HepG2 (cell line): ENCODE measurements around the gene MYO15A. TPM values are rescaled to one million over a fixed set of nuclear protein-coding genes. Genes with fewer than 3 reads are reported as not detected.

Experiments used
- CAMTA2 ChIP-seq: sonication (generic); formaldehyde crosslinking; IDR thresholded peaks from 2 replicates; pipeline ENCODE4 v1.4.0; 2020; ENCODE audit warnings: mild to moderate bottlenecking, missing genetic modification reagents, borderline replicate concordance
- DPF2 ChIP-seq: sonication (generic); formaldehyde crosslinking; IDR thresholded peaks from 2 replicates; pipeline ENCODE4 v1.4.0; 2020; ENCODE audit warnings: mild to moderate bottlenecking, low read depth, missing genetic modification reagents, borderline replicate concordance
- HNRNPLL ChIP-seq: fragments of 200-400 bp; formaldehyde crosslinking; IDR thresholded peaks from 2 replicates; pipeline ENCODE4 v1.6.1; 2017; ENCODE audit warnings: mild to moderate bottlenecking, low read depth, low read length; ENCODE audit not compliant: poor library complexity, severe bottlenecking
- KAT7 ChIP-seq: IDR thresholded peaks from 2 replicates; pipeline ENCODE4 v1.6.1; 2018; ENCODE audit warnings: borderline replicate concordance, missing compliant biosample characterization
- NFAT5 ChIP-seq: sonication (generic); formaldehyde crosslinking; IDR thresholded peaks from 2 replicates; pipeline ENCODE4 v1.4.0; 2020; ENCODE audit warnings: missing genetic modification reagents
- TBX2 ChIP-seq: sonication (generic); formaldehyde crosslinking; IDR thresholded peaks from 2 replicates; pipeline ENCODE4 v1.5.0; 2020; ENCODE audit warnings: missing genetic modification reagents, mild to moderate bottlenecking, borderline replicate concordance
- ZHX2 ChIP-seq, 2 experiments: sonication (generic) in 1 of 2; formaldehyde crosslinking in 1 of 2; IDR thresholded peaks; 2 replicates each; pipeline versions ENCODE4 v1.6.1 to v1.9.0; 2014 to 2022; ENCODE audit warnings: antibody characterized with exemption in 1 of 2, borderline replicate concordance in 1 of 2, inconsistent platforms in 1 of 2, low read depth in 1 of 2, missing genetic modification reagents in 1 of 2
- ZNF232 ChIP-seq: sonication (generic); formaldehyde crosslinking; IDR thresholded peaks from 2 replicates; pipeline ENCODE4 v1.4.0; 2020; ENCODE audit warnings: missing genetic modification reagents, borderline replicate concordance
- ZNF331 ChIP-seq: sonication (generic); formaldehyde crosslinking; IDR thresholded peaks from 2 replicates; pipeline ENCODE4 v1.4.0; 2020; ENCODE audit warnings: missing genetic modification reagents
- ZNF772 ChIP-seq: sonication (generic); formaldehyde crosslinking; IDR thresholded peaks from 2 replicates; pipeline ENCODE4 v1.5.0; 2020; ENCODE audit warnings: mild to moderate bottlenecking, missing genetic modification reagents
- ZNF792 ChIP-seq: IDR thresholded peaks from 2 replicates; pipeline ENCODE4 v1.6.1; 2016
- ZNF879 ChIP-seq: sonication (generic); formaldehyde crosslinking; IDR thresholded peaks from 2 replicates; pipeline ENCODE4 v1.8.1; 2023; ENCODE audit warnings: missing genetic modification reagents
- polyA plus RNA-seq, 8 experiments: library from polyadenylated mRNA; depleted of rRNA in 3 of 8; stranded (reverse) in 7 of 8; unstranded in 1 of 8; fragments of >200 nt; fragmentation: Illumina TruSeq in 4 of 8; extraction: Trizol in 4 of 8; gene quantifications; 2 replicates each; pipeline versions ENCODE4 v1.2.1 to v1.2.3, GENCODE V29; 2011 to 2016; ENCODE audit warnings: low read depth in 4 of 8, missing spikeins in 1 of 8, mixed read lengths in 1 of 8; ENCODE audit not compliant: insufficient read depth in 1 of 8
- total RNA-seq, 5 experiments: library from RNA; depleted of rRNA; stranded (reverse); fragments of >200 nt; fragmentation: Illumina TruSeq; extraction: Trizol; gene quantifications; 2 replicates each; pipeline ENCODE4 v1.2.3, GENCODE V29; 2016; ENCODE audit warnings: low read depth in 1 of 5
- TF ChIP-seq, protein P1 (sequence below): sonication (generic); formaldehyde crosslinking; IDR thresholded peaks from 2 replicates; pipeline ENCODE4 v1.4.0; 2020; ENCODE audit warnings: missing genetic modification reagents
- TF ChIP-seq, protein P2 (sequence below): IDR thresholded peaks from 2 replicates; pipeline ENCODE4 v1.6.1; 2018; ENCODE audit warnings: missing genetic modification reagents, mild to moderate bottlenecking, missing compliant biosample characterization

Gene MYO15A
- total and polyA plus RNA-seq, 2 of the 13 experiments (the other 11 are each of a cell fraction or from before 2014, with no cell fraction given) = 0.07 to 0.20 TPM

DNA sequence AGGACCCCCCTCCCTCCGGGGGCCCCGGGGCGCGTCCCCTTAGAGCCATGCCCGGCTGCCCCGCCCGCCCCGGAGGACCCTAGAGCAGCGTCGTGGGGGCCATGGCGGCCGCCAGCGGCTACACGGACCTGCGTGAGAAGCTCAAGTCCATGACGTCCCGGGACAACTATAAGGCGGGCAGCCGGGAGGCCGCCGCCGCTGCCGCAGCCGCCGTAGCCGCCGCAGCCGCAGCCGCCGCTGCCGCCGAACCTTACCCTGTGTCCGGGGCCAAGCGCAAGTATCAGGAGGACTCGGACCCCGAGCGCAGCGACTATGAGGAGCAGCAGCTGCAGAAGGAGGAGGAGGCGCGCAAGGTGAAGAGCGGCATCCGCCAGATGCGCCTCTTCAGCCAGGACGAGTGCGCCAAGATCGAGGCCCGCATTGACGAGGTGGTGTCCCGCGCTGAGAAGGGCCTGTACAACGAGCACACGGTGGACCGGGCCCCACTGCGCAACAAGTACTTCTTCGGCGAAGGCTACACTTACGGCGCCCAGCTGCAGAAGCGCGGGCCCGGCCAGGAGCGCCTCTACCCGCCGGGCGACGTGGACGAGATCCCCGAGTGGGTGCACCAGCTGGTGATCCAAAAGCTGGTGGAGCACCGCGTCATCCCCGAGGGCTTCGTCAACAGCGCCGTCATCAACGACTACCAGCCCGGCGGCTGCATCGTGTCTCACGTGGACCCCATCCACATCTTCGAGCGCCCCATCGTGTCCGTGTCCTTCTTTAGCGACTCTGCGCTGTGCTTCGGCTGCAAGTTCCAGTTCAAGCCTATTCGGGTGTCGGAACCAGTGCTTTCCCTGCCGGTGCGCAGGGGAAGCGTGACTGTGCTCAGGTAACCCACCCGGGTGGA lies 75.8 kb downstream of the MYO15A start (continued):
- TF ChIP-seq ZHX2 (IDR thresholded peaks at IDR 0.05; ENCODE audit: low read depth) (no peak), ZHX2 (CRISPR knock-in tag; IDR thresholded peaks at IDR 0.05; ENCODE audit: borderline replicate concordance) (no peak), DPF2 (no peak), ZNF792 (CRISPR knock-in tag) (no peak), ZNF331 (peak; percentile 36; the same call in 1 of the 2 replicates), KAT7 (CRISPR knock-in tag) (peak; percentile 45; the same call in 1 of the 2 replicates), NFAT5 (CRISPR knock-in tag) (0 out of 2 replicates have a peak, but pooled peaks have one; percentile 54), CAMTA2 (CRISPR knock-in tag) (peak; percentile 40; the same call in 1 of the 2 replicates), ZNF879 (no peak), ZNF772 (CRISPR knock-in tag) (peak; percentile 19; the same call in 1 of the 2 replicates), HNRNPLL (peak; percentile 82), ZNF232 (0 out of 2 replicates have a peak, but pooled peaks have one; percentile 37), TBX2 (0 out of 2 replicates have a peak, but pooled peaks have one; percentile 15)
- TF ChIP-seq, protein P1, sequence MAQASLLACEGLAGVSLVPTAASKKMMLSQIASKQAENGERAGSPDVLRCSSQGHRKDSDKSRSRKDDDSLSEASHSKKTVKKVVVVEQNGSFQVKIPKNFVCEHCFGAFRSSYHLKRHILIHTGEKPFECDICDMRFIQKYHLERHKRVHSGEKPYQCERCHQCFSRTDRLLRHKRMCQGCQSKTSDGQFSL (CRISPR knock-in tag) = no peak
- TF ChIP-seq, protein P2, sequence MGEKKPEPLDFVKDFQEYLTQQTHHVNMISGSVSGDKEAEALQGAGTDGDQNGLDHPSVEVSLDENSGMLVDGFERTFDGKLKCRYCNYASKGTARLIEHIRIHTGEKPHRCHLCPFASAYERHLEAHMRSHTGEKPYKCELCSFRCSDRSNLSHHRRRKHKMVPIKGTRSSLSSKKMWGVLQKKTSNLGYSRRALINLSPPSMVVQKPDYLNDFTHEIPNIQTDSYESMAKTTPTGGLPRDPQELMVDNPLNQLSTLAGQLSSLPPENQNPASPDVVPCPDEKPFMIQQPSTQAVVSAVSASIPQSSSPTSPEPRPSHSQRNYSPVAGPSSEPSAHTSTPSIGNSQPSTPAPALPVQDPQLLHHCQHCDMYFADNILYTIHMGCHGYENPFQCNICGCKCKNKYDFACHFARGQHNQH (CRISPR knock-in tag) = peak; percentile 50; the same call in 1 of the 2 replicates
